OCI-LY3 (cell line): ENCODE measurements around the gene ENOPH1.
A peak's percentile ranks its signal among the peaks of the same experiment; 100 is the strongest.

Experiments used
- H2AFZ ChIP-seq: fragments of 200-600, 300-600 bp; shearing (Covaris generic); 2 replicates; pipeline ENCODE4 v1.6.0; 2014; ENCODE audit warnings: antibody characterized with exemption, low read depth, low read length
- H3K27ac ChIP-seq: fragments of 200-600, 300-600 bp; sonication (generic); 2 replicates; pipeline ENCODE4 v1.5.1; 2014; ENCODE audit warnings: mild to moderate bottlenecking, low read length, moderate library complexity, mixed read lengths
- H3K27me3 ChIP-seq: fragments of 200-600, 300-600 bp; sonication (generic); 2 replicates; pipeline ENCODE4 v1.6.1; 2014; ENCODE audit warnings: low read depth, low read length, mixed read lengths
- H3K36me3 ChIP-seq: fragments of 200-600, 300-600 bp; sonication (generic); replicated peaks from 2 replicates; pipeline ENCODE3; 2014; ENCODE audit warnings: low read depth, low read length, mixed read lengths
- H3K4me1 ChIP-seq: fragments of 300-600, 200-600 bp; sonication (generic); 2 replicates; pipeline ENCODE4 v1.6.1; 2014; ENCODE audit warnings: low read length, mixed read lengths
- H3K4me2 ChIP-seq: fragments of 200-600, 300-600 bp; sonication (generic); 2 replicates; pipeline ENCODE4 v1.6.1; 2014; ENCODE audit warnings: low read length, mixed read lengths
- H3K4me3 ChIP-seq: fragments of 300-600, 200-600 bp; sonication (generic); 2 replicates; pipeline ENCODE4 v1.5.1; 2014; ENCODE audit warnings: antibody characterized with exemption, mild to moderate bottlenecking, low read length, moderate library complexity
- H3K79me2 ChIP-seq: fragments of 300-600, 200-600 bp; shearing (Covaris generic); 2 replicates; pipeline ENCODE4 v1.6.1; 2014; ENCODE audit warnings: mild to moderate bottlenecking, low read length, mixed read lengths
- H3K9ac ChIP-seq: fragments of 300-600, 200-600 bp; shearing (Covaris generic); 2 replicates; pipeline ENCODE4 v1.6.0; 2014; ENCODE audit warnings: mild to moderate bottlenecking, low read length, moderate library complexity
- H3K9me3 ChIP-seq: fragments of 200-600, 300-600 bp; shearing (Covaris generic); 2 replicates; pipeline ENCODE4 v1.6.1; 2014; ENCODE audit warnings: low read length, mixed read lengths; ENCODE audit not compliant: insufficient read depth
- H4K20me1 ChIP-seq: fragments of 200-600, 300-600 bp; sonication (generic); 2 replicates; pipeline ENCODE4 v1.6.1; 2016; ENCODE audit warnings: low read length, mixed read lengths; ENCODE audit not compliant: insufficient read depth
- EZH2phosphoT487 ChIP-seq: fragments of 200-600 bp; shearing (Covaris generic); IDR thresholded peaks from 2 replicates; pipeline ENCODE4 v1.6.1; 2018; ENCODE audit warnings: antibody characterized with exemption, mixed run types, low read depth
- TF ChIP-seq, protein P1 (sequence below): fragments of 200-600, 300-600 bp; sonication (generic); IDR thresholded peaks from 2 replicates; pipeline ENCODE4 v1.5.1; 2014; ENCODE audit warnings: antibody characterized with exemption, low read length, low read depth

The ENOPH1 gene

DNA sequence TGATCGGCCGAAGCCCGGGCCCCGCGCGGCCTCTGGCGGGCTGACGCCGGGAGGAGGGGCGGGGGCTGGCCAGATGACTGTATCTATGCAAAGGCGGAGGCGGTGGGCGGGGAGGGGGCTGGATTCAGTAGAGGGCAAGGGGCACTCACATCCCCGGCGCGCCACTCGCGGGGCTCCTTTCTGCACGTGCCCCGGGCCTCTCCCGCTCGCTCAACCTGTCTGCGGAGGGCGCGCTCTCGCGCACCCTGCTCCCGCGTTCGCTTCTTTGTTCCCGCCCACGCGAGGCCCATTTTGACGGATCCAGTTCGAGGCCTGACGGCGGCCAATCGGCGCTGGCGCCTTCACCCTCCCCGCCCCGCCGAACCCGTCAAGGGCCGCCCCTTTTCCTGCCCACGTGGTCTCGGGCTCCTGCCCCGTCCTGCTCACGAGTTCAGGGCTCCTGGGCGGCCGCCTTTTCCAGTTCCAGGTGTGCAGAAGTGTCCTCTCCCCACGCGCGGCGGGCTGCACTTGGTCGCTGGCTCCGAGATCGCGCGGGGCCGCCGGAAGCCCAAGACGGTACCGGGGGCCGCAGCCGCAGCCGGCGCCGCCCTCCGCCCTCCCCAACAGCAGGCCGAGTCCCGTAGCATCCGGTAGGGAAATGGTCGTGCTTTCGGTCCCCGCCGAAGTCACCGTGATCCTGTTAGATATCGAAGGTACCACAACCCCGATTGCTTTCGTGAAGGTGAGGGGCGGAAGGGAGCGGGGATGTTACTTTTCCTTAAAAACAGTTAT, at the start of gene ENOPH1, which contains the start of gene HNRNPDL:
TSS of gene ENOPH1 (plus strand) at position 398 of the 771 bp plus-strand sequence. CDS start at position 638, 240 bp downstream.
TSS of gene HNRNPDL (minus strand) at position 270 of the 771 bp plus-strand sequence. CDS start 772 bp downstream, outside the sequence.
- Histone ChIP-seq H3K4me1 (peaks cover 18% of the 10 kb centered on the region), H3K36me3 (peaks cover 47% of the 10 kb centered on the region), H4K20me1 (peaks cover 53% of the 10 kb centered on the region)

GRCh38 chr4:82380831-82381230, 49.6 kb upstream of the ENOPH1 start:
- Histone ChIP-seq H3K27me3 (no peaks in the 10 kb centered on the region), H3K4me2 (no peak overlapping the region), H3K4me3 (no peak overlapping the region), H3K79me2 (peaks cover 14% of the 10 kb centered on the region), H3K36me3 (peaks cover 20% of the 10 kb centered on the region), H3K27ac (no peak overlapping the region), H3K4me1 (peaks cover 2% of the 10 kb centered on the region), H3K9me3 (no peaks in the 10 kb centered on the region), H4K20me1 (no peaks in the 10 kb centered on the region), H3K9ac (no peak overlapping the region), H2AFZ (no peak overlapping the region)
- TF ChIP-seq EZH2phosphoT487 = no peak
- TF ChIP-seq, protein P1, sequence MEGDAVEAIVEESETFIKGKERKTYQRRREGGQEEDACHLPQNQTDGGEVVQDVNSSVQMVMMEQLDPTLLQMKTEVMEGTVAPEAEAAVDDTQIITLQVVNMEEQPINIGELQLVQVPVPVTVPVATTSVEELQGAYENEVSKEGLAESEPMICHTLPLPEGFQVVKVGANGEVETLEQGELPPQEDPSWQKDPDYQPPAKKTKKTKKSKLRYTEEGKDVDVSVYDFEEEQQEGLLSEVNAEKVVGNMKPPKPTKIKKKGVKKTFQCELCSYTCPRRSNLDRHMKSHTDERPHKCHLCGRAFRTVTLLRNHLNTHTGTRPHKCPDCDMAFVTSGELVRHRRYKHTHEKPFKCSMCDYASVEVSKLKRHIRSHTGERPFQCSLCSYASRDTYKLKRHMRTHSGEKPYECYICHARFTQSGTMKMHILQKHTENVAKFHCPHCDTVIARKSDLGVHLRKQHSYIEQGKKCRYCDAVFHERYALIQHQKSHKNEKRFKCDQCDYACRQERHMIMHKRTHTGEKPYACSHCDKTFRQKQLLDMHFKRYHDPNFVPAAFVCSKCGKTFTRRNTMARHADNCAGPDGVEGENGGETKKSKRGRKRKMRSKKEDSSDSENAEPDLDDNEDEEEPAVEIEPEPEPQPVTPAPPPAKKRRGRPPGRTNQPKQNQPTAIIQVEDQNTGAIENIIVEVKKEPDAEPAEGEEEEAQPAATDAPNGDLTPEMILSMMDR = no peak

More for the DNA sequence above, at the start of gene ENOPH1, which contains the start of gene HNRNPDL:
- Histone ChIP-seq H3K27ac (peak within 1 kb of the TSS; percentile 91), H2AFZ (peak within 1 kb of the TSS; percentile 88), H3K9me3 (no peaks in the 10 kb centered on the region), H3K4me3 (peak within 1 kb of the TSS; percentile 99), H3K9ac (peak within 1 kb of the TSS; percentile 100), H3K27me3 (no peaks in the 10 kb centered on the region), H3K79me2 (peaks cover 96% of the 10 kb centered on the region), H3K4me2 (peak within 1 kb of the TSS; percentile 97)
- no peak for TF ChIP-seq EZH2phosphoT487
- TF ChIP-seq, protein P1 = no peak

- H3K27me3 ChIP-seq = no peaks in the 10 kb centered on the region
- TF ChIP-seq, protein P1 = no peak
- no peak for TF ChIP-seq EZH2phosphoT487
Measured at GRCh38 chr4:82381235-82381634, 49.2 kb upstream of the ENOPH1 start.

GRCh38 chr4:82381661-82382296, 48.6 kb upstream of the ENOPH1 start:
- H3K36me3 ChIP-seq = peaks cover 13% of the 10 kb centered on the region
- H3K4me1 ChIP-seq = no peaks in the 10 kb centered on the region
- no peak overlapping the region for H3K27ac ChIP-seq
- H3K9me3 ChIP-seq = no peaks in the 10 kb centered on the region
- no peak overlapping the region for H3K9ac ChIP-seq
- no peaks in the 10 kb centered on the region for H3K27me3 ChIP-seq
- no peak overlapping the region for H3K4me3 ChIP-seq
- TF ChIP-seq, protein P1 = no peak
- TF ChIP-seq EZH2phosphoT487 = no peak
- no peaks in the 10 kb centered on the region for H4K20me1 ChIP-seq
- no peak overlapping the region for H2AFZ ChIP-seq
- H3K4me2 ChIP-seq = no peak overlapping the region
- 0 out of 2 replicates have a peak, but pooled peaks cover 6% of the 10 kb centered on the region for H3K79me2 ChIP-seq

More at GRCh38 chr4:82381235-82381634, 49.2 kb upstream of the ENOPH1 start:
- Histone ChIP-seq H3K79me2 (peaks cover 10% of the 10 kb centered on the region), H3K27ac (no peak overlapping the region), H3K36me3 (peaks cover 16% of the 10 kb centered on the region), H4K20me1 (no peaks in the 10 kb centered on the region), H3K4me1 (no peaks in the 10 kb centered on the region), H3K4me2 (no peak overlapping the region), H3K4me3 (no peak overlapping the region), H3K9ac (no peak overlapping the region), H3K9me3 (no peaks in the 10 kb centered on the region), H2AFZ (no peak overlapping the region)
